Ecto neural progenitor cell (in vitro differentiated cells): ENCODE measurements around the gene HLA-DPA1.
"Not testable (repeated sequence)": the region's sequence is repeated elsewhere in the genome, so short reads cannot be mapped to it uniquely, and the experiment has no call there.

Experiments used
- DNase-seq: peaks from one replicate; pipeline ENCODE4 v3.0.0-alpha.2; 2018; ENCODE audit warnings: low spot score

HLA-DPA1 gene

GRCh38 chr6:33064723-33065122, 8.7 kb downstream of the HLA-DPA1 start:
- no peak for DNase-seq

GRCh38 chr6:33063435-33063834, 10.0 kb downstream of the HLA-DPA1 start:
- not testable (repeated sequence) for DNase-seq

GRCh38 chr6:33061987-33062386, 11.5 kb downstream of the HLA-DPA1 start:
- DNase-seq = no peak

- DNase-seq = no peak
Observed at GRCh38 chr6:33057222-33058150, 16.0 kb downstream of the HLA-DPA1 start.

GRCh38 chr6:33053230-33053629, 20.2 kb downstream of the HLA-DPA1 start:
- no peak for DNase-seq

- no peak for DNase-seq
Observed at GRCh38 chr6:33052627-33053026, 20.8 kb downstream of the HLA-DPA1 start.

GRCh38 chr6:33050014-33050810, 23.2 kb downstream of the HLA-DPA1 start:
- DNase-seq = no peak

GRCh38 chr6:33049323-33050013, 24.0 kb downstream of the HLA-DPA1 start:
- DNase-seq = no peak

- no peak for DNase-seq
Observed at GRCh38 chr6:33040157-33040556, 33.3 kb downstream of the HLA-DPA1 start.

- DNase-seq = no peak
Observed at GRCh38 chr6:33036535-33036934, 36.9 kb downstream of the HLA-DPA1 start.

GRCh38 chr6:33034554-33034953, 38.9 kb downstream of the HLA-DPA1 start:
- no peak for DNase-seq

GRCh38 chr6:33030245-33030644, 43.2 kb downstream of the HLA-DPA1 start:
- no peak for DNase-seq

- DNase-seq = no peak
Observed at GRCh38 chr6:33029328-33030184, 43.9 kb downstream of the HLA-DPA1 start.

- no peak for DNase-seq
Observed at GRCh38 chr6:33028220-33028849, 45.1 kb downstream of the HLA-DPA1 start.

- DNase-seq = no peak
Observed at GRCh38 chr6:33024521-33024920, 48.9 kb downstream of the HLA-DPA1 start.

- no peak for DNase-seq
Observed at GRCh38 chr6:33023536-33023935, 49.9 kb downstream of the HLA-DPA1 start.

GRCh38 chr6:33021917-33022316, 51.5 kb downstream of the HLA-DPA1 start:
- DNase-seq = no peak

GRCh38 chr6:33019372-33019771, 54.1 kb downstream of the HLA-DPA1 start:
- DNase-seq = no peak

- DNase-seq = no peak
Observed at GRCh38 chr6:33018904-33019303, 54.5 kb downstream of the HLA-DPA1 start.

- DNase-seq = no peak
Observed at GRCh38 chr6:33018418-33018817, 55.0 kb downstream of the HLA-DPA1 start.
